IPS-NIHi7 (cell line): ENCODE data around the gene IL17F.

Experiments
- DNase-seq: peaks from one replicate; pipeline ENCODE4 v3.0.0; 2012; ENCODE audit warnings: mixed read lengths; ENCODE audit errors: extremely low spot score

The IL17F gene

DNA sequence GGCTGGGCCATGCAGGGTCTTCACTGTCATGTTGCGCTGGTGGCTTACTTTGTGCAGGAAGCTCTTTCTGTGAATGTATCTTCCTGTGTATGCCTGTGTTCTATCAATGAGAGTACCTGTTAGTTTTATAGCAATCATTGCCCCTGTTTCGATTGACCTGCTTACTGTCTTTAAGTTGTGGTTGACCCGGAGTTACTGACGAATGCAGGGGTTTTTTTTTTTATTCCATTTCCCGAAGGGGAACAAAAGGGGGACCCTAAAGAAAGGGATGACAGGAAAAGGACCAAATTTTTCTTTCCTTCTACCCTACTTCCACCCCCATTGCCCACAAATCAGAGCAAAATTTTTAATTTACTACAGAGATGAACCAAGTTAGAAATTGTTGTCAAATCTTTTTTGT is at the start of gene IL17F:
Gene IL17F, minus strand, starts transcription at position 101 of the 400 bp plus-strand sequence. Its CDS starts 71 bp downstream, at position 30.
- DNase-seq: no peak

DNA sequence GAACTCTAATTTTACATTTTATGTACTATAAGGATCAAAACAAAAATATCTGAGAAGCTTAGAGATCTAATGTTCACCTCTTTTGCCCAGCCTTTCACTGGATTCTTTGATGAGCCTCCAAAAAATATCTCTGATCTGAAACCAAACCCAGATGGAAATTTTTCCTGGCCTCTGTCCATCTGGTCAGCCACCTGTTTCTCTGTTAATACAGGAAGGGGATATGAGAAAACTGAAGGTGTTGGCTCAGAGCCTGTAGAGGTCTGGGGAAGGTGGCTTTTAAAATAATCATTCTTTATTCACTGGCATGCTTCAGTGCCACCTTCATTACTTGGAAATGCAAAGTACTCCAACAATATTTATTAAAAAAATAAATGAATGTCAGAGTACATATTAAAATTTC is 48.8 kb upstream of the IL17F start:
- no peak for DNase-seq

DNA sequence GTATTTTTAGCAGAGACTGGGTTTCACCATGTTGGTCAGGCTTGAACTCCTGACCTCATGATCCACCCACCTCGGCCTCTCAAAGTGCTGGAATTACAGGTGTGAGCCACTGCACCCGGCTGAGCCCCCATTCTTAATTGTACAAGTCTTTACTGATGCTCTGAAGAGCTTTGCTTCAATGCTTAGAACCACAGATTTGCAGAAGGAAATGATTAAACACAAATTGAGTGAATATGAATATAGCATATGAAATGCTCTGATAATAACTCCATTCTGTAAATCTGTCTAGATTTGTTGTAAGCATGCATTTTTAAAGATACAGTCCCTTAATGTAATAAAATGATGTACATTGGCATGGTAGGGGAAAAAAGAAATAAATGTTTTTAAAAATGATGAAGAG is 44.5 kb upstream of the IL17F start:
- DNase-seq: no peak

DNA sequence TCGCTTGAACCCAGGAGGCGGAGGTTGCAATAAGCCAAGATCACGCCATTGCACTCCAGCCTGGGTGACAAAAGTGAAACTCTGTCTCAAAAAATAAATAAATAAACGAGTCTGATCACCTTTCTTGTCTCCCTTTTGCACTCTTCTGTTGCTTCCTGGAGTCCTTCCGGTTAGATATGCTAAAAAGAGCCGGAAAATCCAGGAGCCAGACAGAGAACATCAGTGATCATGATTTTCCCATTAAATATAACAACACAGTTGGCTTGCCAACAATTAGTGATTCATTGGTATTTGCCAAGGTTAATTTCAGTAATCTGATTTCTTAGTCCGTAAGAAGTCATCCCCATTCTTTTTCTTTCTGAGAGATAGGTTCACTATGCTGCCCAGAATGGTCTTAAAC is 43.9 kb upstream of the IL17F start:
- DNase-seq: no peak

DNA sequence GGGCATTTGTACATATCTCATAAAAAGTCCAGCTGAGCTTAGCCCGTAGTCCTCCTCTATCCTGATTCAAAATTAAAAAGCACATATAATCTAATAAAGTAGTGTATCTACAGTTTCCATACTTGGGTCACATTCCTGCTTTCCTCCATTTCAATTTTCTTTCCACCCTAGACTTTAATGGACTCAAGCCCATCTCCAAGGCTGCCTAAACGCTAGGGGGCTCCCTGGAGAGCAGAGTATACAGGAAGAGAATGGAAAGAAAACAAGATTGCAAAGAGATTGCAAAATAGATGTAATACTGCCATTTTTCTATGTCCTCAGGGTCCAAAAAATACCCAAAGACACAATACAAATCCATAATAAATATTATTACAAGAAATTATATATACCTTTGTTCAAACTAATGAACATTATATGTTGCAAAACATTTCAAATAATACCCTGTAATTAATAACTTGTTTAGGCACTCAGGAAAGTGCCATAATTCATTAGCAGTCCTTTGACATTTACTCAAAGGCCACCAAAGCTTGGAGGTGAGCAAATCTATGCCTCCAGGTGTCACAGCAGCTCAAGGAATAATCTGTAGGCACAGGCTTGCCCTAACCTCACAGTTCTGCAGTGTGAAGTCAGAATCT is 42.6 kb upstream of the IL17F start:
- peak; percentile 49 for DNase-seq

DNA sequence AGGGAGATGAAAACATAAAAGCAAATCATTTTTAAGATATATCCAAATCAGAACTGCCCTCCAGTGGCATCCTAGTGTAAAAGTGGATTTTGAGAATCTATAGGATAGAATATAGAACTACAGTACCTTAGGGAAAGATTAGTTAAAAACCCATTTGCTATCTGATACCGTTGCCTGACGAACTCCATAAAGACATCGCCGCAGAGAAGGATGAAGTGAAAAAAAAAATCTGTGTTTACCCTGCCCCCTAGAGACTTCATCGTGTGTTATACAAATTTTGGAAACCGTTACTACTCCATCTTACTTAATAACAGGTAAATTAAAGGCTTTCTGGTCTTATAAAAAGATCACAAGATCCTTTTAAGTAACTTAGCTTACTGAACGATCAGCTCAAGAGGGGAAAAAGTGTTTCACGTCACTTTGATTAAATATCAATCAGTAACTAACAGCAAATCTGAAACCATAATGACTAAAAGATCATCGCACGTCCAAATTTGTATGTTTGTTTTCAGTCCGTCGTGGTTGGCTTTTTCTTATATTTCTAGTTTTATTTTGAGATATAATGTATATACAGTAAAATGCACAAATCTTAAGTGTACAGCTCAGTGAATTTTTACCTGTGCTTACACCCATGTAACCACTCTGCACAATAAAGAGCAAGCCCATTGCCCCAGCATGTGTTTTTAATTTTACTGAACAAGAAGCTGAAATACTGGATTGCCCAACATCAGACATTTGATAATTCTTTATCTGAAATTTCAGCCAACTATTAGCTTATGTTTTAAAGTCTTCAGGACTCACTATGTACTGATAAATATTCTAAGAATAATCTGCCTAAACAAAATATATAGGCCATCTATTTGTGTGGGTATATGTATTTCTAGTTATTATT is 41.1 kb upstream of the IL17F start:
- DNase-seq: no peak

DNA sequence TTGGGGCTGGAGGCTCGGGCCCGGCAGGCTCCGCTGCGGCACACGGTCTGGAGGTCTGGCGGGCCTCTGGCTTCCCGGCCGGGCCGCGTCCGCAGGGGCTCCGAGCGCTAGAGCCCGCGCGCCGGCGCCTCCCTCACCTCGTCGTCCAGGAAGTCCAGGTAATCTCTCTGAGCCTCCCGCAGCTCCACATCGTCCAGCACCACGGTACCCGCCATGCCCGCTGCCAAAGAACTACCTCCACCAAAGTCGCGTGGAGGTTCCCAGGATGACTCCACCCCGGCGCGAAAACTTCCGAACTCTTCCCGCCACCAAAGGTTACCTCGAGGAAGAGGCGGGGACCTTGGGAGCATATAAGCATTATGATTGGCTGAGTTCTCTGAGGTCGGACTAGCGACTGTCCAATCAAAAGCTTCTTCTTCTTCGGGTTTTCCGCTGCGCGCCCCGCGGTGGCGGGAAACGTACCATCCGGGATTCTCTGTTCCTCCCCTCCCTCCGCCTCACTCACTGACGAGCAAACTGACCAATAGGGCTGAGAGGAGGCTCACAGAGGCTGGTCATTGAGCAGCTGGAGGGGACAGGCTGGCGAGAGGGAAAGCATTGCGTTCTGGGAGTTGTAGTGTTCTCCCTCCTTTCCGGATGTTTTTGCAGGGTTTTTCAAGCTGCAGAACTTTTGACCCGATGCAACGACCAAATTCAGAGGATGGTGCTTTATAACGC is 40.3 kb upstream of the IL17F start, which contains the start of gene MCM3:
Gene MCM3, minus strand, starts transcription at position 283 of the 717 bp plus-strand sequence. Its CDS starts 68 bp downstream, at position 215.
- DNase-seq: peak; percentile 95

DNA sequence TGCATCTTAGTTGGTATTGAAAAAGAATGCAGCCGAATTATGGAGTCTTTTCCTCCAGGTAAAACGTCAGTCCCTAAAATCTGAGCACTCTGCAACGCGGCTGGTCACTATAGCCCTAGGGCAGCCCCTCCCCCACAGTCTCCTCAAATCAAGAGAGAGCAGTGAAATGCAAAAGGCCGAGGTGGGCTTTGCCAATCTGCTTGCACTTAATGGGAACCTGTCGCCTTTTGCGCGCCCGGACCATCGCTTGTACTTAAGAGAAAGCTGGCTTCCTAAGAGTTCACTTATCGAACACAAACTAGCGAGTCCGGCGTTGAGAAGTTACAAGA is 39.8 kb upstream of the IL17F start:
- DNase-seq: peak; percentile 72

DNA sequence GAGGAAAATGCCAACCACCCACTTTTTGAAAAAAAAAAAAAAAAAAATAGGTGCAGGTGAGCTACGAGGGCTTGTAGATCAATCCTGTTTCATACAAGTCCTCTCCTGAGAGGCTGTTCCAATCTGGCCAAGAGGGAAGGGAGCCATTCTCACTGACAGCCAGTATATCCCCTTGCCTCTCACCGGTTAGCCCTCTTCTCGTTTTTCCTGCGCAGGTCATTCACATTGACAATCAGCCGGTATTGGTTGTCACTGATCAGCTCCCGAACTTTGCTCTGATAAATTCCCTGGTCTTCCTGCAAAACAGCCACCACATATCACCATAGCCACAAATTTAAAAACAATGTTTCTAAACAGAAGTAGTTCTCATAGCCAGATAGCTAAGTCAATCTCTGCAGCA is 38.8 kb upstream of the IL17F start:
- DNase-seq: no peak

DNA sequence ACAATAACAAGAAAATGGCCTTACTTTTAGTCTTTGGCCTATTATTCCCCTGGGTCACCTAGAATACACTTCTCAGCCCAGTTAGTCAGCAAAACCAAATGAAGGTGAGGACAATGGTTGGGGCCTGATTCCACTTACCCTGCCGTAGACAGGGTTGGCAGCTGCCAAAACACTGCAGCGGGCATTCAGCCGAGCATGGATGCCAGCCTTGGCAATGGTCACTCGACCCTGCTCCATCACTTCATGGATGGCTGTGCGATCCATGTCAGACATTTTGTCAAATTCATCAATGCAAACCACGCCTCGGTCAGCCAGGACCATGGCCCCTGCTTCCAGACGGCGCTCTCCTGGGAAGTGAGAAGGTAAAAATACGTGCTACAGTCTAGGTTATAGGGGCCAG is 31.8 kb upstream of the IL17F start:
- DNase-seq: no peak

DNA sequence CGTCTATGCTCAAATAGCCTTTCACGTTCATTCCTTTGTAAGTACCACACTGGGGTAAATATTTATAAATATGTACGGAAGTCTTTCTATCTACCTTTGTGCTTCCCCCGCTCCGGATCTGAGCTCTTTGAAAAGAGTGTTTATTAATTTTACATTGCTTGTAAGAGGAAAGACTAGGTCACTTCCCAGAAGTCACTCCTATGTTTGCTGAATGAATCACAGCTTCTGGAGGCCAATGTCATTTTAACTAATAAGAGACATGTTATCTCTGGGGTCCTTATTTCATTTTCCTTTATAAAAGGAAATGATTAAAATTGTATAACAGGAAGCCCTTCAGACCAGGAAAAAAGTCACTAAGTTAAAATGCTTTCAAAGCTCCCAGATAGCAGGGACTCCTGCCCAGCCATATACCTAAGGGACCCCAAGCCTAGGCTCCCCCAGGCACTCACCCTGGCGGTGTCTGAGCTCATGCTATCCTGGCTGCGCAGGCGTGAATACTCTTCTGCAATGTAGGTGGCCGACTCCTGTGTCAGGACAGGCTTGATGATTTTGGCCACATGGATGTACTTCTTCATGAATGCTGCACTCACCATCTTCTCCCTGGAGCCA is 27.7 kb upstream of the IL17F start:
- DNase-seq: no peak

DNA sequence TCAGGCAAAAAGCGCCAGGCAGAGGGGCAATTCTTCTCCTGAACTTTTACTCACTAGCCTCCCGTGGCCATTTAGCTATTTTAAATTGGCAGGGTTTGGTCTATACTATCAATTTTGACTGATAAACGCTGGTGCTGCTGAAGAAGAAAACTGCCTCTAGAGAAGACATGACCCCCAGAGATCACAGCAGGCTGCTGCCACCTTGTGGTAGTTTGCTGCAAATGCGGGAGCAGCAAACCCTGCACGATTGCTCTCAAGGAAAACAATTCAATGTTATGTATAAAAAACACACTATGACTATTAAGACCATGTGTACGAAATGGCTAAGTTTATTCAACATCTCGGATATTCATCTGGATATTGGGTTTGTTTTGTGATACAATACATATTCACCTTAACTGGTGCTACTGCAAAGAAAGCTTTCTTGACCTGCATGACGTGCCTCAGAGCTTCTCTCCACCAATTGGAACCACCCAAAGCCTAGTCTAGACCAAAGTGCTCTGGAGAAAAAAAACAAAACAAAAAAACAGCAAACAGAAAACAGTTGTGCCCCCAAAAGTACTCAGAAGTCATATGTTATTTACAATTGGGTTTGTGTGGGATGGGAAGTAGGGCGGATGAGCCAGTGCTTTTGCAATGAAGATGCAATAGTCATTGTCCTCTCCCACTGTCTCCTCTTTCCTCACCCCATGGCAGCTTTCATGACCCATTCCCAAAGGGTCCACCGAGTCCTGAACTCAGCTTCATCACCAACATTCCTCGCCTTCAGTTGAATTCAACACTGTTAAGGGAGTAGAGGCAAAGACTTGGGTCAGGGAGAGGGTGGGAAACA is 19.6 kb upstream of the IL17F start:
- peak; percentile 69 for DNase-seq

DNA sequence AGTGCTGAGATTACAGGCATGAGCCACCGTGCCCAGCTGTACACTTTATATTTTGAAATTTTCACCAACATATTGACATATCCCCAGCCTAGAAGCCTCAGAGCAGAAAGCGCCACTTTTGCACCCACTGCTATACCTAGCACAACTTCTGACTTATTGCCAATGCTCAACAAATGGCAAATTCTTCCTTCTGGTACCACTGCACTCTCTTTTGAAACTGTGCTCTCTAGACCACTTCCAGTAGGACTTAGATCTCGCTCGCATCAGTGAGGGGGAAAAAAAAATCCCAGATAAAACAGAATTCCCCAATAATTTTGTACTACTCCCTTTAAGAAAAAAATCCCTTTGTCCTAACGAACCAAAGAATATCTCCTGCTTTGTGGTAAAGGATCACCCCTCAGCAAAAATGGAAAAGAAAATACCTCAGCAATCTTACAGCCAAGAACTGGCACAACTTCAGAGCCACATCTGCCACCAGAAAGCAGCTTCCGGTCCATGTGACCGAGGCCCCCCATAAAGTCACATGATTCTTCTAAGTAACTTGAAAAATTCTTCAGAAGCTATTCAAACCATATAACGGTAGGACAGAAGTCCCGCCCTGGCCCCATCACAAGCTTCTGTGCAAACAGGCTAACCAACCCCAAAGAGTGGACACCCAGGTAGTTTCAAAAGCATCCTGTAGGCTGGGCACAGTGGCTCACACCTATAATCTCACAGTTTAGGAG is 18.5 kb upstream of the IL17F start:
- no peak for DNase-seq

DNA sequence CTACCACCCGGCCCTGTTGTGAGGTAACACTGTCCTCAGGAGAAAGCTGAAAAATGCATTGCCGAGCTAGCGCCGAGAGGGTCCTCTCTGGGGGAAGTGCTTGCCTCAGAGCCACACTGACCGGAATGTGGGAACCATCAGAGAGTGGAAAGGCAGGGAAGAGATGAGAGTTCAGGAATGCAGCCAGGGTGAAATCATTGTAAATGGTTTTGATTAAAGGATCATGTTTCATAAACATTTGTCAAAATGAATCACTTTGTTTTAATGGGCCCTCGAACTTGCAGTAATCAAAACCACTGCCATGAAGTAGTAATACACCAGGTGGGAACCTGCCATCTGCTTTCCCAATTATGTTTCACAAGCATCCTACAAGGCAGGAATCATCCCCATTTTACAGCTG is 16.9 kb upstream of the IL17F start:
- no peak for DNase-seq

DNA sequence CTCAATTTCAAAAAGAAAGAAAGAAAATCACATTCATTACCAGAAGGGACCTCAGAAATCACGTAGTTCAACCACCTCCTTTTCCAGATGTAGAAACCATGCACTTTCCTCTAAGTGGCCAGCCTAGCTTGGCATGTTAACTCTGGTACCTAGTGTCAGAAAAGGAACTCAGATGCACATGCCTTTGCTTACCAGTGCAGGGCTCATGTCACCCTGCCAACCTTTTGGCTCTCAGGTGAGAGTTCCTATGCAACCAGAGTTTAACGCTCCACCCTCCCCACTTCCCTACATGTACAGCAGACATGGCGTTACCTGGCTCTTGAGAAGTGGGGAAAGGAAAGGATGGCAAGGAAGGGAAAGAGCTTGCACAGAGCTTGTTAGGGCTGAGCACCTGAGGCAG is 16.3 kb upstream of the IL17F start:
- DNase-seq: no peak

DNA sequence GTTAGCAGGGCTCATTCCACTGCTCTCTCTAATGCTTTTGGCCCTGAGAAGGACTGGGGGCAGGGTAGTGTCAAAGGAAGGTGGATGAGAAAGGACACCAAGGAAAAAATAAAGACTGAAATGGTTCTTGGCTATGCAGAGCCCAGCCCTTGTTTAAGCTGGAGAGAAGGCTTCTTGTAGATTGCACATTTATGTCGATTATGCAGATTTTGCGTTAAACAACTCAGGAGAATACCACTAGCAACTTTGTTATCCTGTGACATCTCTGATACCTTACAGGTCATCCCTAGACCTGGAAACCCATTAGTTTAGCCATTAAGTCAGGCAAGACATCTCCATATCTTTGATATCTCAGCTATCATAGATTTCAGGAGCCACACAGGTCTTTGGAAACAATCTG is 11.1 kb upstream of the IL17F start:
- no peak for DNase-seq

DNA sequence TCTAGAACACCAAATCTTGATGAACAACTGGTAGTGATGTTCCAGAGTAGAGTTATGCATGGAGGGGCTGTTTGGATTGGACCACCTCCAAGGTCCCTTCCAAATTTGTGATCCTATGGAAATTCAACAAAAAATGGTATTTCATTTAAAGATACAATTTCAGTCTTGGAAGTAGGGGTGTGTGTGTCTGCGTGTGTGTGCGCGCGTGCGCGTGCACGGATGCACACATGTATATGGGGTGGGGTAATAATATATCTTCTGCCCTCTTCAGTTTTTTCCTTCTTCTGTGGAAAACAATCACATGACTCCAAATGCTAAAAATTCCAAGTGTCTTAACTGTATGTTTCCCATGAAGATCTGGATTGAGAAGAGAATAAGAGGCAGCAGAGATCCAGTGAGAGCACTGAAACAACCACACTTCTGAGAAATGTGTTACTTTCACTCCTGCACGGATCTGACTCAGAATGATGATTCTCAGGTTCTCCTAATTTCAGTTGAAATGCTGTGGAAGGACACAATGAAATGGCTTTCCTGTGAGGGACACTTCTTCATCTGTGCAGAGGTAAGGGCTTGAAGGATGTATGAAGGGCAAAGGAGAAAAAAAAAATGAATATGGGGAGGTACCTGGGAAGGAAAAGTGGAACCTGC is 10.6 kb upstream of the IL17F start:
- DNase-seq: no peak

DNA sequence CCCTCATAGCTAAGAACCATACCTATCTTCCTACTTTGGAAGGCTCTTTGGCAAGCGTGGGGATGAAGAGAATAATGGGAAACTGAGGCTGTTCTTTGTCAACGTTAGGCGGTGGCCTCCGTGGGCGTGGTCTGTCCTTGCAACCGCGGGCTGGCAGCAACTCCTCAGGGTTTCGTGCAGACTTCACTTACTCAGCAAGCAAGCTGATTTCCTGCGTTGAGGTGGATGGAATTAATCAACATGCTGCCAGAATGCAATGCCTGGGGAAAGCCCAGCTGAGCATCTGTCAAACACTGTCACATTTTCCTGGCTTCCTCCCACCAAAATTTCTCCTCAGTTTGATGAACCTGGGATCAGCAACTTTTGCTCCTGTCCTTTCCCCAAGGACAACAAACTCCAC is 9.2 kb upstream of the IL17F start:
- DNase-seq: peak; percentile 28

DNA sequence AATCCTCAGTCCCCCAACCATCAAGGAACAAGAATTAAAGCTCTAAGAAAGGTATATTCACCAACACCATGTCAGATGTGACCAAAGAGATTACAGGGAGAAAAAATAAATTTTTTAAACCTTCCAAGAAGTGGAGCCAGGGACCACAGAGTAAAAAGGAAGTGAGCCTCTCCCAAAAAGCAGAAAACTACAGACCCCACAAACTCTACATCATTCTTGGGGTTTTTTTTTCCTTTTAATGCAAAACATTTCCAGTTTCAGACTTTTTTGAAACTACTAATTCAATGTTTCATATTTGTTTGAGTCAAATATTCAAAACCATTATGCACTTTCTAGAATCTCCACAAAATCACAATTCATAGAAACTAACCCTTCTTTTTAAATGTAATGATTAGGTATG is 6.8 kb upstream of the IL17F start:
- no peak for DNase-seq

DNA sequence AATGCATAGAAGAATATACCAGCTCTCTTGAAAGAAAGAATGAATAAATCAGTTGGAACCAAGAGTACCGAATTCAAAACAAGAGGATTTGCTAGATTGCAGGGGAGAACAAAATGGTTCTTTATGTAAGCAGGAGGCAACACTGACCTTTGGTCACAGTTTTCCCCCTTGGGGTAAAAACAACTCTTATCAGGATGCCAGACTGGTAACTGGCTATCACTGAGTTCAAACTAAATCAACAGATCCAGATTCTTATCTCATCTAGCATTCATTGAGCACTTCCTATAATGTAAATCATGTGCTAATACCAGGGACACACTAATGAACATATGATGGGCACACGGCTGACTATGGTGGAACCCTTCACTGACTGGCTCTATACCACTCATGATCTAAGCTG is 4.8 kb upstream of the IL17F start:
- no peak for DNase-seq
